WTC11 (cell line): ENCODE data around the gene ORAI1.
"Not testable (repeated sequence)": the region's sequence is repeated elsewhere in the genome, so short reads cannot be mapped to it uniquely, and the experiment has no call there.

ENCODE experiments used
- FOXJ3 ChIP-seq: sonication (generic); formaldehyde crosslinking; IDR thresholded peaks from 2 replicates; pipeline ENCODE4 v1.9.0; 2021; ENCODE audit warnings: missing genetic modification reagents, mild to moderate bottlenecking, borderline replicate concordance
- NR2C2 ChIP-seq: sonication (generic); formaldehyde crosslinking; IDR thresholded peaks from 2 replicates; pipeline ENCODE4 v1.8.0; 2022; ENCODE audit warnings: mild to moderate bottlenecking, missing genetic modification reagents
- NR3C1 ChIP-seq: sonication (generic); formaldehyde crosslinking; conservative IDR thresholded peaks from 2 replicates; pipeline ENCODE4 v1.8.1; 2023; ENCODE audit warnings: low read depth, mild to moderate bottlenecking, missing genetic modification reagents
- ZNF138 ChIP-seq: sonication (generic); formaldehyde crosslinking; conservative IDR thresholded peaks from 2 replicates; pipeline ENCODE4 v1.8.1; 2022; ENCODE audit warnings: mild to moderate bottlenecking, moderate library complexity, missing genetic modification reagents
- TF ChIP-seq, protein P1 (sequence below): sonication (generic); formaldehyde crosslinking; IDR thresholded peaks from 2 replicates; pipeline ENCODE4 v1.8.1; 2023; ENCODE audit warnings: mild to moderate bottlenecking, missing genetic modification reagents, moderate library complexity
- TF ChIP-seq, protein P2 (sequence below): fragments of 200-600 bp; IDR thresholded peaks from 2 replicates; pipeline ENCODE4 v1.8.0; 2022; ENCODE audit warnings: antibody characterized with exemption
- TF ChIP-seq, protein P3 (sequence below): sonication (generic); formaldehyde crosslinking; conservative IDR thresholded peaks from 2 replicates; pipeline ENCODE4 v1.8.1; 2023; ENCODE audit warnings: mild to moderate bottlenecking, low read depth, missing genetic modification reagents, moderate library complexity

DNA sequence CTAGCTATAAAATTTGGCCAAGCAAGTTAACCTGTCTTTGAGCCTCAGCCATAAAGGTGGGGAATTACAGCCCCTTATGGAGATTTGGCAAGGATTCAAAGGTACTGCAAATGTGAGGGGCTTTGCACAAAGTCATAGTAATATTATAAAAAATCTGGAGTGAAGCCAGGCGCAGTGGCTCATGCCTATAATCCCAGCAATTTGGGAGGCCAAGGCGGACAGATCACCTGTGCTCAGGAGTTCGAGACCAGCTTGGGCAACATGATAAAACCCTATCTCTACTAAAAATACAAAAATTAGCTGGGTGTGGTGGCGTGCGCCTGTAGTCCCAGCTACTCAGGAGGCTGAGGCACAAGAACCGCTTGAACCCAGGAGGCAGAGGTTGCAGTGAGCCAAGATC, 41.4 kb upstream of the ORAI1 start:
- TF ChIP-seq NR3C1, FOXJ3, NR2C2, ZNF138 (CRISPR knock-in tag): not testable (repeated sequence)
- TF ChIP-seq, protein P1, sequence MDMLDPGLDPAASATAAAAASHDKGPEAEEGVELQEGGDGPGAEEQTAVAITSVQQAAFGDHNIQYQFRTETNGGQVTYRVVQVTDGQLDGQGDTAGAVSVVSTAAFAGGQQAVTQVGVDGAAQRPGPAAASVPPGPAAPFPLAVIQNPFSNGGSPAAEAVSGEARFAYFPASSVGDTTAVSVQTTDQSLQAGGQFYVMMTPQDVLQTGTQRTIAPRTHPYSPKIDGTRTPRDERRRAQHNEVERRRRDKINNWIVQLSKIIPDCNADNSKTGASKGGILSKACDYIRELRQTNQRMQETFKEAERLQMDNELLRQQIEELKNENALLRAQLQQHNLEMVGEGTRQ (CRISPR knock-in tag), result not testable (repeated sequence)
- TF ChIP-seq, protein P2, sequence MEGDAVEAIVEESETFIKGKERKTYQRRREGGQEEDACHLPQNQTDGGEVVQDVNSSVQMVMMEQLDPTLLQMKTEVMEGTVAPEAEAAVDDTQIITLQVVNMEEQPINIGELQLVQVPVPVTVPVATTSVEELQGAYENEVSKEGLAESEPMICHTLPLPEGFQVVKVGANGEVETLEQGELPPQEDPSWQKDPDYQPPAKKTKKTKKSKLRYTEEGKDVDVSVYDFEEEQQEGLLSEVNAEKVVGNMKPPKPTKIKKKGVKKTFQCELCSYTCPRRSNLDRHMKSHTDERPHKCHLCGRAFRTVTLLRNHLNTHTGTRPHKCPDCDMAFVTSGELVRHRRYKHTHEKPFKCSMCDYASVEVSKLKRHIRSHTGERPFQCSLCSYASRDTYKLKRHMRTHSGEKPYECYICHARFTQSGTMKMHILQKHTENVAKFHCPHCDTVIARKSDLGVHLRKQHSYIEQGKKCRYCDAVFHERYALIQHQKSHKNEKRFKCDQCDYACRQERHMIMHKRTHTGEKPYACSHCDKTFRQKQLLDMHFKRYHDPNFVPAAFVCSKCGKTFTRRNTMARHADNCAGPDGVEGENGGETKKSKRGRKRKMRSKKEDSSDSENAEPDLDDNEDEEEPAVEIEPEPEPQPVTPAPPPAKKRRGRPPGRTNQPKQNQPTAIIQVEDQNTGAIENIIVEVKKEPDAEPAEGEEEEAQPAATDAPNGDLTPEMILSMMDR, result not testable (repeated sequence)
- TF ChIP-seq, protein P3, sequence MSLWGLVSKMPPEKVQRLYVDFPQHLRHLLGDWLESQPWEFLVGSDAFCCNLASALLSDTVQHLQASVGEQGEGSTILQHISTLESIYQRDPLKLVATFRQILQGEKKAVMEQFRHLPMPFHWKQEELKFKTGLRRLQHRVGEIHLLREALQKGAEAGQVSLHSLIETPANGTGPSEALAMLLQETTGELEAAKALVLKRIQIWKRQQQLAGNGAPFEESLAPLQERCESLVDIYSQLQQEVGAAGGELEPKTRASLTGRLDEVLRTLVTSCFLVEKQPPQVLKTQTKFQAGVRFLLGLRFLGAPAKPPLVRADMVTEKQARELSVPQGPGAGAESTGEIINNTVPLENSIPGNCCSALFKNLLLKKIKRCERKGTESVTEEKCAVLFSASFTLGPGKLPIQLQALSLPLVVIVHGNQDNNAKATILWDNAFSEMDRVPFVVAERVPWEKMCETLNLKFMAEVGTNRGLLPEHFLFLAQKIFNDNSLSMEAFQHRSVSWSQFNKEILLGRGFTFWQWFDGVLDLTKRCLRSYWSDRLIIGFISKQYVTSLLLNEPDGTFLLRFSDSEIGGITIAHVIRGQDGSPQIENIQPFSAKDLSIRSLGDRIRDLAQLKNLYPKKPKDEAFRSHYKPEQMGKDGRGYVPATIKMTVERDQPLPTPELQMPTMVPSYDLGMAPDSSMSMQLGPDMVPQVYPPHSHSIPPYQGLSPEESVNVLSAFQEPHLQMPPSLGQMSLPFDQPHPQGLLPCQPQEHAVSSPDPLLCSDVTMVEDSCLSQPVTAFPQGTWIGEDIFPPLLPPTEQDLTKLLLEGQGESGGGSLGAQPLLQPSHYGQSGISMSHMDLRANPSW, result not testable (repeated sequence)
